ENCODE data around the gene MCF2L. TPM values are rescaled to one million over a fixed set of nuclear protein-coding genes. Genes with fewer than 3 reads are reported as not detected.

MCF2L gene
- total RNA-seq, 1 experiment from 2014 or later: 5.9 TPM

GRCh38 chr13:113118261-113119021 lies 149.4 kb downstream of the MCF2L start:
- no TSS peak for BruUV-seq (replicated peaks)
- intact Hi-C loops (cut with micrococcal nuclease): no loop called here
- Histone ChIP-seq H3K4me1 (ENCODE audit: insufficient read depth, low read length) (no peaks in the 10 kb centered on the region), H3K4me2 (ENCODE audit: low read length) (no peak overlapping the region), H3K27ac (ENCODE audit: low read length) (no peak overlapping the region), H3K9ac (ENCODE audit: low read length) (no peak overlapping the region), H3K27me3 (ENCODE audit: low read length) (no peaks in the 10 kb centered on the region), H4K20me1 (ENCODE audit: low read length) (no peaks in the 10 kb centered on the region), H3F3A (ENCODE audit: low read length, unreplicated experiment) (no peaks in the 10 kb centered on the region), H3K36me3 (ENCODE audit: low read depth, low read length) (no peaks in the 10 kb centered on the region), H3K79me2 (ENCODE audit: low read length) (no peaks in the 10 kb centered on the region), H3K9me3 (ENCODE audit: low read length) (no peaks in the 10 kb centered on the region), H3K4me3 (ENCODE audit: low read length) (no peak overlapping the region), H3K9me2 (replicated peaks; ENCODE audit: low read length) (no peaks in the 10 kb centered on the region), H2AFZ (ENCODE audit: low read length) (no peak overlapping the region)
- TF ChIP-seq EZH2 (IDR thresholded peaks at IDR 0.05; ENCODE audit: low read length, unreplicated experiment) (no peak), EZH2phosphoT487 (IDR thresholded peaks at IDR 0.05; ENCODE audit: borderline replicate concordance, low read length) (no peak), CTCF (conservative IDR thresholded peaks at IDR 0.05; ENCODE audit: low read depth, low read length) (no peak)
- no peak for DNase-seq
- ChIA-PET POLR2A (ENCODE audit: unreplicated experiment) (no interaction called here), CTCF (no interaction called here)
- ATAC-seq: no peak

- Histone ChIP-seq H3K9me3 (ENCODE audit: low read length) (no peaks in the 10 kb centered on the region), H3K36me3 (ENCODE audit: low read depth, low read length) (no peaks in the 10 kb centered on the region), H2AFZ (ENCODE audit: low read length) (no peak overlapping the region), H4K20me1 (ENCODE audit: low read length) (no peaks in the 10 kb centered on the region), H3K9ac (ENCODE audit: low read length) (no peak overlapping the region), H3K9me2 (replicated peaks; ENCODE audit: low read length) (no peaks in the 10 kb centered on the region), H3F3A (ENCODE audit: low read length, unreplicated experiment) (no peaks in the 10 kb centered on the region), H3K27me3 (ENCODE audit: low read length) (no peaks in the 10 kb centered on the region), H3K4me3 (ENCODE audit: low read length) (no peak overlapping the region), H3K27ac (ENCODE audit: low read length) (no peak overlapping the region), H3K4me2 (ENCODE audit: low read length) (no peak overlapping the region), H3K79me2 (ENCODE audit: low read length) (no peaks in the 10 kb centered on the region), H3K4me1 (ENCODE audit: insufficient read depth, low read length) (no peaks in the 10 kb centered on the region)
- intact Hi-C loops (cut with micrococcal nuclease): no loop called here
- ATAC-seq (no peak), DNase-seq (no peak)
- POLR2A ChIA-PET (ENCODE audit: unreplicated experiment): no interaction called here
- no TSS peak for BruUV-seq (replicated peaks)
- TF ChIP-seq EZH2phosphoT487 (IDR thresholded peaks at IDR 0.05; ENCODE audit: borderline replicate concordance, low read length): no peak
- TF ChIP-seq EZH2 (IDR thresholded peaks at IDR 0.05; ENCODE audit: low read length, unreplicated experiment): no peak
- no peak for TF ChIP-seq CTCF (conservative IDR thresholded peaks at IDR 0.05; ENCODE audit: low read depth, low read length)
- CTCF ChIA-PET: no interaction called here
Observed at GRCh38 chr13:113119166-113119821, 150.3 kb downstream of the MCF2L start.

GRCh38 chr13:113119822-113120189 lies 150.8 kb downstream of the MCF2L start:
- TF ChIP-seq EZH2 (IDR thresholded peaks at IDR 0.05; ENCODE audit: low read length, unreplicated experiment) (no peak), CTCF (conservative IDR thresholded peaks at IDR 0.05; ENCODE audit: low read depth, low read length) (no peak), EZH2phosphoT487 (IDR thresholded peaks at IDR 0.05; ENCODE audit: borderline replicate concordance, low read length) (no peak)
- Histone ChIP-seq H3K4me1 (ENCODE audit: insufficient read depth, low read length) (no peaks in the 10 kb centered on the region), H3K4me3 (ENCODE audit: low read length) (no peak overlapping the region), H4K20me1 (ENCODE audit: low read length) (no peaks in the 10 kb centered on the region), H3K9ac (ENCODE audit: low read length) (no peak overlapping the region), H3K79me2 (ENCODE audit: low read length) (no peaks in the 10 kb centered on the region), H2AFZ (ENCODE audit: low read length) (no peak overlapping the region), H3K36me3 (ENCODE audit: low read depth, low read length) (no peaks in the 10 kb centered on the region), H3K27me3 (ENCODE audit: low read length) (no peaks in the 10 kb centered on the region), H3K9me2 (replicated peaks; ENCODE audit: low read length) (no peaks in the 10 kb centered on the region), H3F3A (ENCODE audit: low read length, unreplicated experiment) (no peaks in the 10 kb centered on the region), H3K4me2 (ENCODE audit: low read length) (no peak overlapping the region), H3K27ac (ENCODE audit: low read length) (no peak overlapping the region), H3K9me3 (ENCODE audit: low read length) (no peaks in the 10 kb centered on the region)
- DNase-seq (no peak), ATAC-seq (no peak)
- POLR2A ChIA-PET (ENCODE audit: unreplicated experiment): no interaction called here
- no TSS peak for BruUV-seq (replicated peaks)
- CTCF ChIA-PET: no interaction called here
- intact Hi-C loops (cut with micrococcal nuclease): no loop called here
